GM23338 (cell line): Measurements from ENCODE around the gene DIP2B. TPM values are rescaled to one million over a fixed set of nuclear protein-coding genes. Genes with fewer than 3 reads are reported as not detected.

ENCODE experiments used
- ATAC-seq: fragments of 200-7000 bp; cut with Tn5 transposase; 3 replicates; pipeline ENCODE4 v1.9.1; 2020
- DNase-seq: peaks from one replicate; pipeline ENCODE4 v3.0.0-alpha.2; 2015; ENCODE audit warnings: low spot score
- H2AFZ ChIP-seq: fragments of 200-600 bp; sonication (generic); 2 replicates; pipeline ENCODE4 v1.8.0; 2016; ENCODE audit warnings: antibody characterized with exemption, mild to moderate bottlenecking, moderate library complexity
- H3F3A ChIP-seq: fragments of 200-600 bp; sonication (generic); replicated peaks from 2 replicates; pipeline ENCODE4 v1.8.0; 2017; ENCODE audit warnings: antibody characterized with exemption, mixed run types, low read depth
- H3K27ac ChIP-seq: fragments of 200-600 bp; sonication (generic); 2 replicates; pipeline ENCODE4 v1.6.1; 2016; ENCODE audit warnings: low read depth
- H3K27me3 ChIP-seq: fragments of 200-600 bp; sonication (generic); 2 replicates; pipeline ENCODE4 v1.8.0; 2016; ENCODE audit warnings: mild to moderate bottlenecking, mixed run types, moderate library complexity; ENCODE audit not compliant: insufficient read depth
- H3K36me3 ChIP-seq: fragments of 200-600 bp; sonication (generic); 2 replicates; pipeline ENCODE4 v1.8.0; 2016; ENCODE audit warnings: mild to moderate bottlenecking; ENCODE audit not compliant: insufficient read depth
- H3K4me1 ChIP-seq: fragments of 200-600 bp; sonication (generic); 2 replicates; pipeline ENCODE4 v1.8.0; 2016; ENCODE audit warnings: mild to moderate bottlenecking, moderate library complexity; ENCODE audit not compliant: insufficient read depth
- H3K4me2 ChIP-seq: fragments of 200-600 bp; sonication (generic); 2 replicates; pipeline ENCODE4 v1.7.1; 2017; ENCODE audit warnings: mixed run types
- H3K4me3 ChIP-seq: fragments of 200-600 bp; sonication (generic); 2 replicates; pipeline ENCODE4 v1.6.1; 2016; ENCODE audit warnings: mixed run types
- H3K79me2 ChIP-seq: fragments of 200-600 bp; sonication (generic); replicated peaks from 2 replicates; pipeline ENCODE4 v1.8.0; 2017; ENCODE audit warnings: mild to moderate bottlenecking; ENCODE audit not compliant: insufficient read depth
- H3K9me2 ChIP-seq: fragments of 200-600 bp; sonication (generic); 2 replicates; pipeline ENCODE4 v1.8.0; 2017; ENCODE audit not compliant: insufficient read depth
- H4K20me1 ChIP-seq: fragments of 200-600 bp; sonication (generic); replicated peaks from 2 replicates; pipeline ENCODE4 v1.8.0; 2017; ENCODE audit warnings: mild to moderate bottlenecking; ENCODE audit not compliant: insufficient read depth
- H3K27ac Mint-ChIP-seq: 2 replicates; pipeline ENCODE4 v1.8.0; 2020; ENCODE audit warnings: inconsistent platforms, mild to moderate bottlenecking, moderate library complexity, mixed read lengths
- H3K27me3 Mint-ChIP-seq: 3 replicates; pipeline ENCODE4 v1.8.0; 2022; ENCODE audit warnings: low read depth, mild to moderate bottlenecking, moderate library complexity, mixed read lengths, inconsistent platforms; ENCODE audit not compliant: insufficient read depth, poor library complexity
- H3K36me3 Mint-ChIP-seq: 3 replicates; pipeline ENCODE4 v1.8.0; 2021; ENCODE audit warnings: low read depth, mild to moderate bottlenecking, inconsistent platforms, moderate library complexity, mixed read lengths
- H3K4me1 Mint-ChIP-seq: 3 replicates; pipeline ENCODE4 v1.8.0; 2020; ENCODE audit warnings: mild to moderate bottlenecking, inconsistent platforms, mixed read lengths
- H3K4me3 Mint-ChIP-seq: 3 replicates; pipeline ENCODE4 v1.8.0; 2021; ENCODE audit warnings: moderate library complexity, mild to moderate bottlenecking, inconsistent platforms, mixed read lengths
- H3K9me3 Mint-ChIP-seq: 3 replicates; pipeline ENCODE4 v1.8.0; 2020; ENCODE audit warnings: moderate library complexity, mild to moderate bottlenecking, inconsistent platforms, mixed read lengths
- CREB1 ChIP-seq: fragments of 250-450 bp; sonication (Bioruptor Pico); IDR thresholded peaks from 2 replicates; pipeline ENCODE4 v1.5.0; 2020; ENCODE audit warnings: low read depth, mild to moderate bottlenecking, moderate library complexity
- EZH2 ChIP-seq: fragments of 200-600 bp; sonication (generic); IDR thresholded peaks from one replicate; pipeline ENCODE4 v1.8.0; 2017; ENCODE audit warnings: antibody characterized with exemption, mild to moderate bottlenecking, low read depth; ENCODE audit not compliant: unreplicated experiment
- EZH2phosphoT487 ChIP-seq: fragments of 200-600 bp; sonication (generic); IDR thresholded peaks from one replicate; pipeline ENCODE4 v1.8.1; 2018; ENCODE audit warnings: antibody characterized with exemption; ENCODE audit not compliant: unreplicated experiment
- JUNB ChIP-seq: IDR thresholded peaks from one replicate; pipeline ENCODE4 v1.6.1; 2016; ENCODE audit warnings: antibody characterized with exemption; ENCODE audit not compliant: unreplicated experiment
- NANOG ChIP-seq: IDR thresholded peaks from 2 replicates; pipeline ENCODE4 v1.6.1; 2016; ENCODE audit warnings: antibody characterized with exemption, borderline replicate concordance
- POLR2AphosphoS5 ChIP-seq: IDR thresholded peaks from 2 replicates; pipeline ENCODE4 v1.6.1; 2016; ENCODE audit warnings: antibody characterized with exemption, low read depth
- STAT1 ChIP-seq: IDR thresholded peaks from one replicate; pipeline ENCODE4 v1.6.1; 2016; ENCODE audit warnings: antibody characterized with exemption; ENCODE audit not compliant: unreplicated experiment
- ZNF114 ChIP-seq: fragments of 250-450 bp; sonication (Bioruptor Pico); IDR thresholded peaks from 2 replicates; pipeline ENCODE4 v1.5.0; 2020; ENCODE audit warnings: mild to moderate bottlenecking, moderate library complexity
- ZNF331 ChIP-seq: fragments of 250-450 bp; sonication (Bioruptor Pico); IDR thresholded peaks from 2 replicates; pipeline ENCODE4 v1.5.0; 2020; ENCODE audit warnings: low read depth, mild to moderate bottlenecking, moderate library complexity
- polyA plus RNA-seq: library from polyadenylated mRNA; unstranded; fragments of >200 nt; fragmentation: Nextera tagmentation; extraction: Ambion mirVana; gene quantifications from 2 replicates; pipeline ENCODE4 v1.2.1, GENCODE V29; 2016
- total RNA-seq: library from RNA; depleted of rRNA; stranded (reverse); fragments of >200 nt; shearing (Covaris generic); gene quantifications from 2 replicates; pipeline ENCODE4 v1.2.3, GENCODE V29; 2014
- TF ChIP-seq, protein P1 (sequence below): IDR thresholded peaks from 2 replicates; pipeline ENCODE4 v1.6.1; 2016; ENCODE audit warnings: antibody characterized with exemption
- TF ChIP-seq, protein P2 (sequence below): fragments of 250-450 bp; sonication (Bioruptor Pico); IDR thresholded peaks from 2 replicates; pipeline ENCODE4 v1.5.0; 2020; ENCODE audit warnings: mild to moderate bottlenecking, moderate library complexity
- TF ChIP-seq, protein P3 (sequence below): IDR thresholded peaks from one replicate; pipeline ENCODE4 v1.6.1; 2018; ENCODE audit warnings: antibody characterized with exemption; ENCODE audit not compliant: unreplicated experiment
- TF ChIP-seq, protein P4 (sequence below), 2 experiments: fragments of 200-600 bp in 1 of 2; sonication (generic) in 1 of 2; conservative IDR thresholded peaks; 2 replicates each; pipeline versions ENCODE4 v1.5.1 to v1.6.1; 2016 to 2017; ENCODE audit warnings: antibody characterized with exemption in 2 of 2, low read depth in 2 of 2, mild to moderate bottlenecking in 2 of 2, moderate library complexity in 1 of 2

Gene DIP2B
- total and polyA plus RNA-seq, 2 experiments from 2014 or later = 8.0 to 36.4 TPM

DNA sequence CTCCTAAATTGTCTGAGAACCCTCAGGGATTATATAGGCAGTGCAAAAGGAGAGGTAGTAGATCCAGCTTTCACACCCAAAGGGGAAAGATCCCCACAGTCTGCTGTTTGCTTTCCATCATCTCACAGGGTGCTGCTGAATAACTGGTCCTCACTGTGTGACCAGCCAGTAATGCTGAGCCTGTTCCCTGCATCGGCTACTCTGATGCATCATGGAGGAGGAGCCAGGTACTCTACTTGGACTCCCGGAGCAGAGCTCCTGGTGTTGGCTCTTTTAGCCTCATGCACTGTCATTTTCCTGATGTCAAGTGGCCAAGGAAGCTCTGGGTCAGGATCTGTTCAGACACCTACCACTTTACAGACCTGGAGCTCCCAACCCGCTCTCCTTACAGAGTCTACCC, 131.7 kb downstream of the DIP2B start:
- Histone ChIP-seq H3F3A (no peaks in the 10 kb centered on the region), H3K27ac (peak overlapping the region; percentile 57; the same call in 1 of the 2 replicates), H2AFZ (no peak overlapping the region), H3K79me2 (0 out of 2 replicates have a peak, but pooled peaks cover 4% of the 10 kb centered on the region), H3K9me2 (no peaks in the 10 kb centered on the region), H3K4me2 (no peak overlapping the region), H3K4me1 (peaks cover 4% of the 10 kb centered on the region; the same call in 1 of the 2 replicates), H3K27me3 (no peaks in the 10 kb centered on the region), H3K36me3 (peaks cover 3% of the 10 kb centered on the region; the same call in 1 of the 2 replicates), H4K20me1 (no peaks in the 10 kb centered on the region), H3K4me3 (no peak overlapping the region)
- ATAC-seq = peak; percentile 76
- TF ChIP-seq NANOG = no peak
- TF ChIP-seq, protein P1, sequence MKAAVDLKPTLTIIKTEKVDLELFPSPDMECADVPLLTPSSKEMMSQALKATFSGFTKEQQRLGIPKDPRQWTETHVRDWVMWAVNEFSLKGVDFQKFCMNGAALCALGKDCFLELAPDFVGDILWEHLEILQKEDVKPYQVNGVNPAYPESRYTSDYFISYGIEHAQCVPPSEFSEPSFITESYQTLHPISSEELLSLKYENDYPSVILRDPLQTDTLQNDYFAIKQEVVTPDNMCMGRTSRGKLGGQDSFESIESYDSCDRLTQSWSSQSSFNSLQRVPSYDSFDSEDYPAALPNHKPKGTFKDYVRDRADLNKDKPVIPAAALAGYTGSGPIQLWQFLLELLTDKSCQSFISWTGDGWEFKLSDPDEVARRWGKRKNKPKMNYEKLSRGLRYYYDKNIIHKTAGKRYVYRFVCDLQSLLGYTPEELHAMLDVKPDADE = no peak
- TF ChIP-seq STAT1 = no peak
- TF ChIP-seq, protein P2, sequence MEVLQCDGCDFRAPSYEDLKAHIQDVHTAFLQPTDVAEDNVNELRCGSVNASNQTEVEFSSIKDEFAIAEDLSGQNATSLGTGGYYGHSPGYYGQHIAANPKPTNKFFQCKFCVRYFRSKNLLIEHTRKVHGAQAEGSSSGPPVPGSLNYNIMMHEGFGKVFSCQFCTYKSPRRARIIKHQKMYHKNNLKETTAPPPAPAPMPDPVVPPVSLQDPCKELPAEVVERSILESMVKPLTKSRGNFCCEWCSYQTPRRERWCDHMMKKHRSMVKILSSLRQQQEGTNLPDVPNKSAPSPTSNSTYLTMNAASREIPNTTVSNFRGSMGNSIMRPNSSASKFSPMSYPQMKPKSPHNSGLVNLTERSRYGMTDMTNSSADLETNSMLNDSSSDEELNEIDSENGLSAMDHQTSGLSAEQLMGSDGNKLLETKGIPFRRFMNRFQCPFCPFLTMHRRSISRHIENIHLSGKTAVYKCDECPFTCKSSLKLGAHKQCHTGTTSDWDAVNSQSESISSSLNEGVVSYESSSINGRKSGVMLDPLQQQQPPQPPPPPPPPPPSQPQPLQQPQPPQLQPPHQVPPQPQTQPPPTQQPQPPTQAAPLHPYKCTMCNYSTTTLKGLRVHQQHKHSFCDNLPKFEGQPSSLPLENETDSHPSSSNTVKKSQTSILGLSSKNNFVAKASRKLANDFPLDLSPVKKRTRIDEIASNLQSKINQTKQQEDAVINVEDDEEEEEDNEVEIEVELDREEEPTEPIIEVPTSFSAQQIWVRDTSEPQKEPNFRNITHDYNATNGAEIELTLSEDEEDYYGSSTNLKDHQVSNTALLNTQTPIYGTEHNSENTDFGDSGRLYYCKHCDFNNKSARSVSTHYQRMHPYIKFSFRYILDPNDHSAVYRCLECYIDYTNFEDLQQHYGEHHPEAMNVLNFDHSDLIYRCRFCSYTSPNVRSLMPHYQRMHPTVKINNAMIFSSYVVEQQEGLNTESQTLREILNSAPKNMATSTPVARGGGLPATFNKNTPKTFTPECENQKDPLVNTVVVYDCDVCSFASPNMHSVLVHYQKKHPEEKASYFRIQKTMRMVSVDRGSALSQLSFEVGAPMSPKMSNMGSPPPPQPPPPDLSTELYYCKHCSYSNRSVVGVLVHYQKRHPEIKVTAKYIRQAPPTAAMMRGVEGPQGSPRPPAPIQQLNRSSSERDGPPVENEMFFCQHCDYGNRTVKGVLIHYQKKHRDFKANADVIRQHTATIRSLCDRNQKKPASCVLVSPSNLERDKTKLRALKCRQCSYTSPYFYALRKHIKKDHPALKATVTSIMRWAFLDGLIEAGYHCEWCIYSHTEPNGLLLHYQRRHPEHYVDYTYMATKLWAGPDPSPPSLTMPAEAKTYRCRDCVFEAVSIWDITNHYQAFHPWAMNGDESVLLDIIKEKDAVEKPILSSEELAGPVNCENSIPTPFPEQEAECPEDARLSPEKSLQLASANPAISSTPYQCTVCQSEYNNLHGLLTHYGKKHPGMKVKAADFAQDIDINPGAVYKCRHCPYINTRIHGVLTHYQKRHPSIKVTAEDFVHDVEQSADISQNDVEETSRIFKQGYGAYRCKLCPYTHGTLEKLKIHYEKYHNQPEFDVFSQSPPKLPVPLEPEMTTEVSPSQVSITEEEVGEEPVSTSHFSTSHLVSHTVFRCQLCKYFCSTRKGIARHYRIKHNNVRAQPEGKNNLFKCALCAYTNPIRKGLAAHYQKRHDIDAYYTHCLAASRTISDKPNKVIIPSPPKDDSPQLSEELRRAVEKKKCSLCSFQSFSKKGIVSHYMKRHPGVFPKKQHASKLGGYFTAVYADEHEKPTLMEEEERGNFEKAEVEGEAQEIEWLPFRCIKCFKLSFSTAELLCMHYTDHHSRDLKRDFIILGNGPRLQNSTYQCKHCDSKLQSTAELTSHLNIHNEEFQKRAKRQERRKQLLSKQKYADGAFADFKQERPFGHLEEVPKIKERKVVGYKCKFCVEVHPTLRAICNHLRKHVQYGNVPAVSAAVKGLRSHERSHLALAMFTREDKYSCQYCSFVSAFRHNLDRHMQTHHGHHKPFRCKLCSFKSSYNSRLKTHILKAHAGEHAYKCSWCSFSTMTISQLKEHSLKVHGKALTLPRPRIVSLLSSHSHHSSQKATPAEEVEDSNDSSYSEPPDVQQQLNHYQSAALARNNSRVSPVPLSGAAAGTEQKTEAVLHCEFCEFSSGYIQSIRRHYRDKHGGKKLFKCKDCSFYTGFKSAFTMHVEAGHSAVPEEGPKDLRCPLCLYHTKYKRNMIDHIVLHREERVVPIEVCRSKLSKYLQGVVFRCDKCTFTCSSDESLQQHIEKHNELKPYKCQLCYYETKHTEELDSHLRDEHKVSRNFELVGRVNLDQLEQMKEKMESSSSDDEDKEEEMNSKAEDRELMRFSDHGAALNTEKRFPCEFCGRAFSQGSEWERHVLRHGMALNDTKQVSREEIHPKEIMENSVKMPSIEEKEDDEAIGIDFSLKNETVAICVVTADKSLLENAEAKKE (CRISPR knock-in tag) = no peak
- no peak for TF ChIP-seq ZNF114 (CRISPR knock-in tag)
- no peak for TF ChIP-seq CREB1
- TF ChIP-seq, protein P3, sequence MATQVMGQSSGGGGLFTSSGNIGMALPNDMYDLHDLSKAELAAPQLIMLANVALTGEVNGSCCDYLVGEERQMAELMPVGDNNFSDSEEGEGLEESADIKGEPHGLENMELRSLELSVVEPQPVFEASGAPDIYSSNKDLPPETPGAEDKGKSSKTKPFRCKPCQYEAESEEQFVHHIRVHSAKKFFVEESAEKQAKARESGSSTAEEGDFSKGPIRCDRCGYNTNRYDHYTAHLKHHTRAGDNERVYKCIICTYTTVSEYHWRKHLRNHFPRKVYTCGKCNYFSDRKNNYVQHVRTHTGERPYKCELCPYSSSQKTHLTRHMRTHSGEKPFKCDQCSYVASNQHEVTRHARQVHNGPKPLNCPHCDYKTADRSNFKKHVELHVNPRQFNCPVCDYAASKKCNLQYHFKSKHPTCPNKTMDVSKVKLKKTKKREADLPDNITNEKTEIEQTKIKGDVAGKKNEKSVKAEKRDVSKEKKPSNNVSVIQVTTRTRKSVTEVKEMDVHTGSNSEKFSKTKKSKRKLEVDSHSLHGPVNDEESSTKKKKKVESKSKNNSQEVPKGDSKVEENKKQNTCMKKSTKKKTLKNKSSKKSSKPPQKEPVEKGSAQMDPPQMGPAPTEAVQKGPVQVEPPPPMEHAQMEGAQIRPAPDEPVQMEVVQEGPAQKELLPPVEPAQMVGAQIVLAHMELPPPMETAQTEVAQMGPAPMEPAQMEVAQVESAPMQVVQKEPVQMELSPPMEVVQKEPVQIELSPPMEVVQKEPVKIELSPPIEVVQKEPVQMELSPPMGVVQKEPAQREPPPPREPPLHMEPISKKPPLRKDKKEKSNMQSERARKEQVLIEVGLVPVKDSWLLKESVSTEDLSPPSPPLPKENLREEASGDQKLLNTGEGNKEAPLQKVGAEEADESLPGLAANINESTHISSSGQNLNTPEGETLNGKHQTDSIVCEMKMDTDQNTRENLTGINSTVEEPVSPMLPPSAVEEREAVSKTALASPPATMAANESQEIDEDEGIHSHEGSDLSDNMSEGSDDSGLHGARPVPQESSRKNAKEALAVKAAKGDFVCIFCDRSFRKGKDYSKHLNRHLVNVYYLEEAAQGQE = no peak
- no peak for TF ChIP-seq POLR2AphosphoS5
- no peak for TF ChIP-seq EZH2phosphoT487
- TF ChIP-seq EZH2 = no peak
- TF ChIP-seq ZNF331 (CRISPR knock-in tag) = no peak
- no peak for TF ChIP-seq JUNB
- TF ChIP-seq, protein P4, sequence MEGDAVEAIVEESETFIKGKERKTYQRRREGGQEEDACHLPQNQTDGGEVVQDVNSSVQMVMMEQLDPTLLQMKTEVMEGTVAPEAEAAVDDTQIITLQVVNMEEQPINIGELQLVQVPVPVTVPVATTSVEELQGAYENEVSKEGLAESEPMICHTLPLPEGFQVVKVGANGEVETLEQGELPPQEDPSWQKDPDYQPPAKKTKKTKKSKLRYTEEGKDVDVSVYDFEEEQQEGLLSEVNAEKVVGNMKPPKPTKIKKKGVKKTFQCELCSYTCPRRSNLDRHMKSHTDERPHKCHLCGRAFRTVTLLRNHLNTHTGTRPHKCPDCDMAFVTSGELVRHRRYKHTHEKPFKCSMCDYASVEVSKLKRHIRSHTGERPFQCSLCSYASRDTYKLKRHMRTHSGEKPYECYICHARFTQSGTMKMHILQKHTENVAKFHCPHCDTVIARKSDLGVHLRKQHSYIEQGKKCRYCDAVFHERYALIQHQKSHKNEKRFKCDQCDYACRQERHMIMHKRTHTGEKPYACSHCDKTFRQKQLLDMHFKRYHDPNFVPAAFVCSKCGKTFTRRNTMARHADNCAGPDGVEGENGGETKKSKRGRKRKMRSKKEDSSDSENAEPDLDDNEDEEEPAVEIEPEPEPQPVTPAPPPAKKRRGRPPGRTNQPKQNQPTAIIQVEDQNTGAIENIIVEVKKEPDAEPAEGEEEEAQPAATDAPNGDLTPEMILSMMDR (conservative IDR thresholded peaks at IDR 0.05; ENCODE audit: low read depth in 2 of 2) = no peak
- no peak for DNase-seq
- H3K9me3 Mint-ChIP-seq = no peaks in the 10 kb centered on the region
- H3K36me3 Mint-ChIP-seq = peaks cover 3% of the 10 kb centered on the region; the same call in 1 of the 3 replicates
- peak overlapping the region; percentile 74; the same call in 1 of the 2 replicates for H3K27ac Mint-ChIP-seq
- peaks cover 11% of the 10 kb centered on the region for H3K4me1 Mint-ChIP-seq
- H3K27me3 Mint-ChIP-seq = peaks cover 8% of the 10 kb centered on the region
- H3K4me3 Mint-ChIP-seq = no peak overlapping the region
